ENCODE data around the gene GNAO1. TPM values are rescaled to one million over a fixed set of nuclear protein-coding genes. Genes with fewer than 3 reads are reported as not detected.

Gene GNAO1
- total RNA-seq, 1 experiment from 2014 or later: not detected

- Histone ChIP-seq H3K4me1 (ENCODE audit: insufficient read depth, low read length) (peaks cover 5% of the 10 kb centered on the region), H3K27me3 (ENCODE audit: low read length) (no peaks in the 10 kb centered on the region), H3K4me2 (ENCODE audit: low read length) (no peak overlapping the region), H3K4me3 (ENCODE audit: low read length) (no peak overlapping the region), H2AFZ (ENCODE audit: low read length) (no peak overlapping the region), H3F3A (ENCODE audit: low read length, unreplicated experiment) (no peaks in the 10 kb centered on the region), H3K9me2 (replicated peaks; ENCODE audit: low read length) (no peaks in the 10 kb centered on the region), H4K20me1 (ENCODE audit: low read length) (no peaks in the 10 kb centered on the region), H3K9ac (ENCODE audit: low read length) (no peak overlapping the region), H3K27ac (ENCODE audit: low read length) (no peak overlapping the region), H3K9me3 (ENCODE audit: low read length) (no peaks in the 10 kb centered on the region), H3K36me3 (ENCODE audit: low read depth, low read length) (no peaks in the 10 kb centered on the region), H3K79me2 (ENCODE audit: low read length) (no peaks in the 10 kb centered on the region)
- intact Hi-C loops (cut with micrococcal nuclease): no loop called here
- POLR2A ChIA-PET (ENCODE audit: unreplicated experiment): no interaction called here
- no peak for ATAC-seq
- BruUV-seq (replicated peaks): no TSS peak
- DNase-seq: no peak
- TF ChIP-seq CTCF (conservative IDR thresholded peaks at IDR 0.05; ENCODE audit: low read depth, low read length) (no peak), EZH2phosphoT487 (IDR thresholded peaks at IDR 0.05; ENCODE audit: borderline replicate concordance, low read length) (no peak), EZH2 (IDR thresholded peaks at IDR 0.05; ENCODE audit: low read length, unreplicated experiment) (no peak)
- CTCF ChIA-PET: interaction anchor here (0.7 kb wide), 1 partner anchor 9 kb away, joined by 3 read pairs; no protein-coding TSS in a partner anchor
Measured at GRCh38 chr16:56351481-56351880, 160.2 kb downstream of the GNAO1 start.

GRCh38 chr16:56352351-56353053 lies 161.2 kb downstream of the GNAO1 start:
- Histone ChIP-seq H2AFZ (ENCODE audit: low read length) (no peak overlapping the region), H3K36me3 (ENCODE audit: low read depth, low read length) (no peaks in the 10 kb centered on the region), H3K9me2 (replicated peaks; ENCODE audit: low read length) (no peaks in the 10 kb centered on the region), H3K4me2 (ENCODE audit: low read length) (no peak overlapping the region), H3F3A (ENCODE audit: low read length, unreplicated experiment) (no peaks in the 10 kb centered on the region), H3K27ac (ENCODE audit: low read length) (no peak overlapping the region), H3K27me3 (ENCODE audit: low read length) (no peaks in the 10 kb centered on the region), H3K4me3 (ENCODE audit: low read length) (no peak overlapping the region), H3K9me3 (ENCODE audit: low read length) (no peaks in the 10 kb centered on the region), H3K9ac (ENCODE audit: low read length) (no peak overlapping the region), H3K79me2 (ENCODE audit: low read length) (no peaks in the 10 kb centered on the region), H3K4me1 (ENCODE audit: insufficient read depth, low read length) (peaks cover 9% of the 10 kb centered on the region), H4K20me1 (ENCODE audit: low read length) (no peaks in the 10 kb centered on the region)
- ChIA-PET POLR2A (ENCODE audit: unreplicated experiment) (no interaction called here), CTCF (no interaction called here)
- intact Hi-C loops (cut with micrococcal nuclease): no loop called here
- TF ChIP-seq EZH2phosphoT487 (IDR thresholded peaks at IDR 0.05; ENCODE audit: borderline replicate concordance, low read length): no peak
- no peak for TF ChIP-seq CTCF (conservative IDR thresholded peaks at IDR 0.05; ENCODE audit: low read depth, low read length)
- no peak for TF ChIP-seq EZH2 (IDR thresholded peaks at IDR 0.05; ENCODE audit: low read length, unreplicated experiment)
- ATAC-seq (no peak), DNase-seq (no peak)
- BruUV-seq (replicated peaks): no TSS peak

Measured in PC-3 (cell line).